ENCODE measurements around the gene PDIA5.

DNA sequence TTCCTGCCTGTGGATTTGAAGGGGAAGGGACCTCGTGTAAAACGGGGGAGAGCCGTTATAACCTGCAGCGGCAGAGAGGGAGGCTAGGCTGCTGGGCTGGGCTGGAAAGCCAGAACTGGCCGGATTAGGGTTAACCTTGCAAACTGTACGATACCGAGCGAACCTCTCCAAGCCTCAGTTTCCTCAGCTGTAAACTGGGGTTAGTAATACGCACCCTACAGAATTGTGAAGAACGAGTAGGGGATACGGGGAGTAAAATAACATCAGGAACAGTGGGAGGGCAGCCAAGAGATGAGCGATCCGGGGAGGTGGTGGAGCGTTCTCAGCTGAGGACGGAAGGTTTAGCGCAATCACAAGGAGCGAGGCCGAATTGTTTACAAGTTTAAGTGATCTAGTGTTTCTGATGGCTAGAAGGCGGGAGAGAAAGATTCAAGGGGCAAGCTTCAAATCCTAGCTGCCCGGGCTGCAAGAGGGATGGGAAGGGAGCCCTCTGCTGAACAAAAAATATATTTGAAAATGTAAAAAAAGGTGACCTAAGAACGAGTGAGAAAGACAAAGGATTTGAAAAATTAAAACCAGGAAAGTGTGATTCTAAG lies 38.5 kb upstream of the PDIA5 start:
- TF ChIP-seq, protein P1, sequence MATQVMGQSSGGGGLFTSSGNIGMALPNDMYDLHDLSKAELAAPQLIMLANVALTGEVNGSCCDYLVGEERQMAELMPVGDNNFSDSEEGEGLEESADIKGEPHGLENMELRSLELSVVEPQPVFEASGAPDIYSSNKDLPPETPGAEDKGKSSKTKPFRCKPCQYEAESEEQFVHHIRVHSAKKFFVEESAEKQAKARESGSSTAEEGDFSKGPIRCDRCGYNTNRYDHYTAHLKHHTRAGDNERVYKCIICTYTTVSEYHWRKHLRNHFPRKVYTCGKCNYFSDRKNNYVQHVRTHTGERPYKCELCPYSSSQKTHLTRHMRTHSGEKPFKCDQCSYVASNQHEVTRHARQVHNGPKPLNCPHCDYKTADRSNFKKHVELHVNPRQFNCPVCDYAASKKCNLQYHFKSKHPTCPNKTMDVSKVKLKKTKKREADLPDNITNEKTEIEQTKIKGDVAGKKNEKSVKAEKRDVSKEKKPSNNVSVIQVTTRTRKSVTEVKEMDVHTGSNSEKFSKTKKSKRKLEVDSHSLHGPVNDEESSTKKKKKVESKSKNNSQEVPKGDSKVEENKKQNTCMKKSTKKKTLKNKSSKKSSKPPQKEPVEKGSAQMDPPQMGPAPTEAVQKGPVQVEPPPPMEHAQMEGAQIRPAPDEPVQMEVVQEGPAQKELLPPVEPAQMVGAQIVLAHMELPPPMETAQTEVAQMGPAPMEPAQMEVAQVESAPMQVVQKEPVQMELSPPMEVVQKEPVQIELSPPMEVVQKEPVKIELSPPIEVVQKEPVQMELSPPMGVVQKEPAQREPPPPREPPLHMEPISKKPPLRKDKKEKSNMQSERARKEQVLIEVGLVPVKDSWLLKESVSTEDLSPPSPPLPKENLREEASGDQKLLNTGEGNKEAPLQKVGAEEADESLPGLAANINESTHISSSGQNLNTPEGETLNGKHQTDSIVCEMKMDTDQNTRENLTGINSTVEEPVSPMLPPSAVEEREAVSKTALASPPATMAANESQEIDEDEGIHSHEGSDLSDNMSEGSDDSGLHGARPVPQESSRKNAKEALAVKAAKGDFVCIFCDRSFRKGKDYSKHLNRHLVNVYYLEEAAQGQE (IDR thresholded peaks at IDR 0.05; ENCODE audit: insufficient read depth in 1 of 2, low read depth in 2 of 2, low read length in 2 of 2) = no peak
- no peak for TF ChIP-seq POLR2AphosphoS5 (IDR thresholded peaks at IDR 0.05; ENCODE audit: low read depth, low read length)
- TF ChIP-seq TAF1 (IDR thresholded peaks at IDR 0.05; ENCODE audit: borderline replicate concordance, insufficient read depth, low read length) = no peak
- TF ChIP-seq SIN3A (IDR thresholded peaks at IDR 0.05; ENCODE audit: borderline replicate concordance, insufficient read depth, low read length) = no peak
- TF ChIP-seq FOXP2 (optimal IDR thresholded peaks at IDR 0.05; ENCODE audit: borderline replicate concordance, extremely low read depth, extremely low read length, insufficient read depth) = no peak
